ENCODE results near the gene TCF15.

Gene TCF15

DNA sequence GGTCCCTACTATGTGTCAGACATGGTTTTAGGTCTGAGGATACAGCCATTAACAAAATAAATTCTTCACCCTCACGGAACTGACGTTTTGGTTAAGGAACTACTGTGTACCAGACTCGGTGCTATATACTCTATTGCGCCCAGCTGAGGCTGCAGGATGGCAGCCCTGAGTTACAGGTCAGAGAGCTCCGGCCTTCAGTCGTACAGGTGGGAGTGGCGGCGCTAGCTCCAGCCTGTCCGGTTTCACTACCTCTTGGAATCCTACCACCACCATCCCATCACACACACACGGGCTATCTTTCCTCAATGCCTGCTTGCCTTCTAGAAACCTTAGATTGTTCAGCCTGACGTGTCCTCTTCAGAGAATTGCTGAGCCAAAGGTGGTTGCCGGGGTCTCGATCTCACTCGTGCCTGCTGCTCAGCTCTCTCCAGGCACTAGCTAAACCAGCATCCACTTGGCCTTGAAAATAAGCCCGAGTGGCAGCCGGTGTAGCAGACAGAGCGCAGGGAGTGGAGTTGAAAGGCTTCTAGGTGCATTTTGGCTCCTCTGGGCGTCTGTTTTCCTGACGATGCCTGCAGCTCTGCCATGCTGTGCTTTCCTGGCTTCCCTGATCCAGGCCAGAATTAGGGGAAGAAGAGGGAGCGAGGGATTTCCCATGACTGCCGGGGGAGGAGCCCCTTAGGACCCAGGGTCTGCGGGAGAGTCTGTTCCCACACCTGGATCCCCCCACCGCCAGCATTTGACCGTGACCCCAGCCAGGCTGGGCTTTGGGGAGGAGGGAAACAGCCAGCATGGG is 1.1 kb upstream of the TCF15 start:
- no peak for DNase-seq (ENCODE audit: low read depth)

- no peak for DNase-seq (ENCODE audit: low read depth)
These were observed 641 bp downstream of the TCF15 start for GRCh38 chr20:609371-609964.

DNA sequence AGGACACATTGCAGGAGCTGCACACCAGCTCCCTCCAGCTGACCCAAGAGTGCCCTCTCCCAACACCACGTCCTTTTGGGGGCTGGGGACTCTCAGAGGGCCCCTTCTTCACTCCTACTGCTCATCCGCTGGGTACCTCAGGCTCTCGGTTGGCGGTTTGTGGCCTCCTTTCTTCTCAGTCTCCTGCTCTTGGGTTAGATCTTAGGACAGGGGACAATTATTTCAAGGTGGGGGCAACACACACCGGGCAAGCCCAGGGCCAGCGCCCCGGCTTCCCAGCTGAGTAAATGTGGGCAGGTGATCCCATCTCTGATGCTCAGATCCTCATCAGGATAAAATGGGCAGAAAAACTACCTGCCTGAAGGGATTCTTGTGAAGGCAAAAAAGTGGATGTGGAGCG is 1.1 kb downstream of the TCF15 start:
- no peak for DNase-seq (ENCODE audit: low read depth)

DNA sequence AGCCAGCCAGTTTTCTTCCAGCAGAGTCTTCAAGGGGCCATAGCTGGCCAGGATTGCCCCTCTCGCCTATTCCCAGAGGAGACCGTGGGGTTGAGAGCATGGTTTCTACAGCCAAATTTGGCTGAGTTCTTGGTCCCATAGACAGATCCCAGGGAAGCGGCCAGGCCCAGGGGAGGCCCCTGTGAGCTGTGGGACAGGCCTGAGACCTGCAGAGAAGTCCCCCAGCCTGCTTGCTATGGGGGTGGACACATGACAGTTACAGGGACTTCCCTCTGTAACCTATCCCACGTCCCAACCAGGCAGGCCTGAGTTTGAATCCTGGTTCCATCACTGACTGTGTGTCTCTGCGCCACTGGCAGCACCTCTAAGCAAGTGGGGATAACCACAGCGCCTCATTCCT is 2.6 kb downstream of the TCF15 start:
- no peak for DNase-seq (ENCODE audit: low read depth)

- no peak for DNase-seq (ENCODE audit: low read depth)
These were observed 4.9 kb downstream of the TCF15 start for GRCh38 chr20:605237-605636.

DNA sequence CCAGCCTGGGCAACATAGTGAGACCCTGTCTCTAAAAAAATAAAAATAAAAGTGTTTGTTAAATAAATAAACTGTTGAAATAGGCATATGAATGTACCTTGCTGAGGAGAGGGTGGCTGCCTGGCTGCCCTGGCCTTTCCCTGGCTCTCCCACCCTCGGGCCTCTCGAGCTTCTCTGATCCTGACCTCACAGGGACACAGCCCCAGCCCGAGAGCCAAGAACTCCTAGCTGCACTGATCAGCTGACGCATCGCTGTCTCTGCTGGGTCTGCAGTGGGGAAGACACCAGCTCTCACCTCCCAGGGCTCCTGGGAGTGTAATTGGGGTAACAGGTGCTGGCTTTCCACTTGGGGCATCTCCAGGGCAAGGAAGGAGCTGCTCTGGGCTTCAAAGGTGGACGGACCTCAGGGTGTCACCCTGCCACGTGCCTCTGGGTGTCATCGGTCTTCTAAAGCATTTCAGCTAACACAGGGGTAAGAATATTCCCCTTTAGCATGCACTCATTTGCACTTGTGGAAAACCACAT is 6.9 kb downstream of the TCF15 start:
- DNase-seq (ENCODE audit: low read depth) = no peak

GRCh38 chr20:602111-602970 is 7.8 kb downstream of the TCF15 start:
- no peak for DNase-seq (ENCODE audit: low read depth)

GRCh38 chr20:600736-601135 is 9.4 kb downstream of the TCF15 start:
- DNase-seq (ENCODE audit: low read depth) = no peak

- no peak for DNase-seq (ENCODE audit: low read depth)
These were observed 10.0 kb downstream of the TCF15 start for GRCh38 chr20:600141-600540.

GRCh38 chr20:598133-598850 is 11.8 kb downstream of the TCF15 start:
- no peak for DNase-seq (ENCODE audit: low read depth)

DNA sequence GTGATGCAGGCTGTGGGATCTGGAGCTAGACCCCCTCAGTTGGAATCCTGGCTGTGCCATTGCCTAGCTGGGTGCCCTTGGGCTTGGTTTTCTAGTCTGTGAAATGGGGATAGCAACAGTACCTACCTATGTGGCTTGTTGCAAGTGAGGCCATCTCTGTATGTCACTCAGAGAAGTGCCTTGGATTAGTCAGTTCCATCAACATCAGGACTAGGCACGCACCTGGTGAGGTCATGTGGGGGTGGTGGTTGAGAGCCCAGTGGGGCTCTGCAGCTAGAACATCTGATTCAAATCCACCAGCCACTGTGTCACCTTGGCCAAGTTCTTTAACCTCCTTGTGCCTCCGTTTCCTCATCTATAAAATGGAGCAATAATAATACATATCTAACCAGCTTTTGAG is 12.5 kb downstream of the TCF15 start:
- DNase-seq (ENCODE audit: low read depth) = no peak

DNA sequence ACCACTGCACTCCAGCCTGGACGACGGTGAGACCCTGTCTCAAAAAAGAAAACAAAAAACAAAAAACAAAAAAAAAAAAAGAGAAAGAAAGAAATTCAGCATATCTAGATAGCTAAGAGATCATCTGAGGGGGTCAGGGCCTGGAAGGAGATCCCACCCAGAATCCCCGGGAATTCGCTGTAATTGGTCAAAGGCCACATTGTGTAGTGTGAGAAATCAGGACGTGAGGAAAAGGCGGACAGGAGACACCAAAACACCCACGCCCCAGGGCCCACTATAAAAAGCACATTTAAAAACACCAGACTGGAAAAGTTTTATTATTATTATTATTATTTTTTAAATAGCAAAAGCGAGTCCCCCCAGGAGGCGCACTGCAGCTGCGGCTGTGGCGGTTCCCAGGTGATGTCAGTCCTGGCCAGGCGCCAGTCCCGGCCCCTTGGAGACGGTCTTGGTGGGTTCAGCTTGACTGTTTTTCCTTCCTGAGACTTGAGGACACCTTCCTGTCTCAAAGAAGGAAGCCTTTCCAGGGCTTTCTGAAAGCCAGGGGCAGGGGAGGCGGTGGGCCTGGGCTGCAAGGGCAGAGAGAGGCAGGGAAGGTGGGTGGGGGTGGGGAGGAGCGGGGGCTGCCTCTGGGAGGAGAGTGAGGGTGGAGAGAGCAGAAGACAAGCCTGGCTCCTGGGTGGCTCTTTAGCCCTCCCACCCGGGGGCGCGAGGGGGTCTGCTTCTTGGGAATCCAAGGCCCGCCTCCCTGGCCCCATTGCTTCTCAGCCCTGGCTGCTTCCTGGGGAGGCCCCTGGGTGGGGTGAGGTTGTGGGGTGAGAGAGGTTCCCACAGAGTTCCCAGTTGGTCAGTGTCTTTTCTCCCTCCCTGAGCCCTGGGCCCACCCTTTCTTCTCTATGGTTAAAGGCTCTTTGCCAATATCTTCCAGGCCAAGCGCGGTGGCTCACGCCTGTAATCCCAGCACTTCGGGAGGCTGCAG is 14.5 kb downstream of the TCF15 start:
- no peak for DNase-seq (ENCODE audit: low read depth)

GRCh38 chr20:592506-592905 is 17.6 kb downstream of the TCF15 start:
- DNase-seq (ENCODE audit: low read depth) = no peak

- no peak for DNase-seq (ENCODE audit: low read depth)
These were observed 18.2 kb downstream of the TCF15 start for GRCh38 chr20:591941-592340.

DNA sequence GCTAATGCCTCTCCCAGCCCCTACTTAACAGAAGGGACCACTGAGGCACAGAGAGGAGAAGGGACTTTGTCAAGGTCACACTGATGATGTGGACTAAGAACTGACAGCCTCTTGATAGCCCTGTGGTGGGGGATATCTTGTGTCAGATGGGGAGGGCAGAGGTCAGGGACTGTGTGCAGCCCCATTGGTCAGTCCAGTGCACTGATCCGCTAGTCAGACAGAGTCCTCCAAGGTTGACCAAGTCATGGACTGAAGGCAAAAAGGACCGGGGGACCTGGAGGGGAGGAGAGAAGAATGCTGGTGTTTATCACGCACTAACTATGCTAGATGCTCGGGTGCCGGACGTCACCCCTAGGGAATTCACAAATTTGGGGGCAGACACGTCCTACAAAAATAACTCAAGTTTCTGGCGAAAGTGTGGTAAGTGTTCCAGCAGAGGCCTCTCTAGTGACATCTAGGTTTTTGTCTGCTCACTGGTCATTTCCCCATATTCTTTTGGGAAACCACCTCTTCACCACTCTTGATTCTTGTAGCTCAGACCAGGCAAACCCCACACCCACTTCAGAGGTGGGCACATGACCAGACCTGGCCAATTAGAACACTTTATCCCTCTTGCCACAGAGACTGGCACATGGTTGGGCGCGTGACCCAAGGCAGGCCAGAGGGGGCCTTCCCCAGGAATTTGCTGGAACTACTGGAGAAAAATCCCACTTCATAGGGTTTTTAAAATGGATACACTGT is 21.0 kb downstream of the TCF15 start:
- no peak for DNase-seq (ENCODE audit: low read depth)

- no peak for DNase-seq (ENCODE audit: low read depth)
These were observed 21.6 kb downstream of the TCF15 start for GRCh38 chr20:588476-588875.

GRCh38 chr20:584971-585301 is 25.2 kb downstream of the TCF15 start:
- DNase-seq (ENCODE audit: low read depth) = no peak

- no peak for DNase-seq (ENCODE audit: low read depth)
These were observed 25.7 kb downstream of the TCF15 start for GRCh38 chr20:584161-584970.

GRCh38 chr20:582204-582603 is 27.9 kb downstream of the TCF15 start:
- no peak for DNase-seq (ENCODE audit: low read depth)
